Ovary (tissue), 3 donors: ENCODE data around the gene ASB11.

Experiments used
- CTCF ChIP-seq, 3 donors: fragments of 450-650 bp in 2 of 3; fragments of 200-600 bp in 1 of 3; IDR thresholded peaks; one replicate each; pipeline versions ENCODE4 v1.5.1 to v1.8.0; 2016 to 2022; ENCODE audit warnings: antibody characterized with exemption in 3 of 3, mild to moderate bottlenecking in 1 of 3
- EP300 ChIP-seq: sonication (generic); formaldehyde crosslinking; IDR thresholded peaks from one replicate; pipeline ENCODE4 v1.6.1; 2017; ENCODE audit warnings: antibody characterized with exemption
- POLR2A ChIP-seq: fragments of 450-650 bp; IDR thresholded peaks from one replicate; pipeline ENCODE4 v1.6.1; 2017; ENCODE audit warnings: antibody characterized with exemption, mild to moderate bottlenecking, moderate library complexity
- donor health status: DM: no; HTN: no; CAD: no.

GRCh38 chrX:15240414-15240813 is 75.0 kb downstream of the ASB11 start:
- TF ChIP-seq POLR2A (no peak), CTCF (IDR thresholded peaks at IDR 0.05) (no peak), EP300 (no peak)
